ENCODE data around the gene SLCO3A1.

SLCO3A1 gene

DNA sequence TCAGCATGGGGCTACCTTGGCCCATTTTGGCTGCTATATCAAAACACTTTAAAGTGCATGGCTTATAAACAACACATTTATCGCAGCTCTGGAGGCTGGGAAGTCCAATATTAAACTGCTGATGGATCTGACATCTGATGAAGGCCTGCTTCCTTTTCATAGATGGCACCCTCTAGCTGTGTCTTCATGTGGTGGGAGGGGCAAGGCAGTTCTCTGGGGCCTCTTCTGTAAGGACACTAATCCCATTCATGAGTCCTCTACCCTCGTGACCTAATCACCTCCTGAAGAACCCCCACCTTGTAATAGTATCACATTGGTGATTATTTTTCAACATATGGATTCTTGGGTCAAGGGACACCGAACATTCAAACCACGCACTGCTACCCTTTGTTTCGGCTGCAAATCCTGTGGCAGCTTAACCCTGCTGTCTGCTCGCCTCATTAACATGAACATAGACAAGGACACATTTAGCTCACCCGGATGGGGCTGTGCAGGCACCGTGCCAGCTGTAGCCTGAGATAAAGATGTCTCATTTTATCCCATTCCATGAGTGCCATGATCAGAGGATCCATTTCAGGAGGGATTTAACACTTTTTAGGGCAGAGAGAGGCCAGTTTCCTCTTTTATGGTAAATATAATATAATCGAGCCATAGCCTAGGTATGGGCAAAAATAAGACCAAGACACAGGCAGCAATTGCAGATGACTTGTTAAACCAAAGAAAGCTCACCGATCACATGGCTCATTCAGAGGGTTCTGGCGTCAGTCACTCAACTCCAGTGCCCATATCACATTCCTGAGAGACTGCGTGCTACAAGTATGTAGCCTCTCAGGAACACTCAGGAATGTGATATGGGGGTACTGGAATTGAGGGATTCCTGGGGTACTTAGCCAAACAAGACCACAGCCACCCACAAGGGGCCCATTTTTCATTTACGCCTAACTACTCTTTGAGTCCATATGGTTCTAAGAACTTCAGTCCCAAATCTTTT, 289.0 kb downstream of the SLCO3A1 start:
- no peak overlapping the region for H3K4me3 ChIP-seq (ENCODE audit: low read depth, low read length)
- TF ChIP-seq, protein P1, sequence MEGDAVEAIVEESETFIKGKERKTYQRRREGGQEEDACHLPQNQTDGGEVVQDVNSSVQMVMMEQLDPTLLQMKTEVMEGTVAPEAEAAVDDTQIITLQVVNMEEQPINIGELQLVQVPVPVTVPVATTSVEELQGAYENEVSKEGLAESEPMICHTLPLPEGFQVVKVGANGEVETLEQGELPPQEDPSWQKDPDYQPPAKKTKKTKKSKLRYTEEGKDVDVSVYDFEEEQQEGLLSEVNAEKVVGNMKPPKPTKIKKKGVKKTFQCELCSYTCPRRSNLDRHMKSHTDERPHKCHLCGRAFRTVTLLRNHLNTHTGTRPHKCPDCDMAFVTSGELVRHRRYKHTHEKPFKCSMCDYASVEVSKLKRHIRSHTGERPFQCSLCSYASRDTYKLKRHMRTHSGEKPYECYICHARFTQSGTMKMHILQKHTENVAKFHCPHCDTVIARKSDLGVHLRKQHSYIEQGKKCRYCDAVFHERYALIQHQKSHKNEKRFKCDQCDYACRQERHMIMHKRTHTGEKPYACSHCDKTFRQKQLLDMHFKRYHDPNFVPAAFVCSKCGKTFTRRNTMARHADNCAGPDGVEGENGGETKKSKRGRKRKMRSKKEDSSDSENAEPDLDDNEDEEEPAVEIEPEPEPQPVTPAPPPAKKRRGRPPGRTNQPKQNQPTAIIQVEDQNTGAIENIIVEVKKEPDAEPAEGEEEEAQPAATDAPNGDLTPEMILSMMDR (IDR thresholded peaks at IDR 0.05; ENCODE audit: low read depth, low read length), result no peak

DNA sequence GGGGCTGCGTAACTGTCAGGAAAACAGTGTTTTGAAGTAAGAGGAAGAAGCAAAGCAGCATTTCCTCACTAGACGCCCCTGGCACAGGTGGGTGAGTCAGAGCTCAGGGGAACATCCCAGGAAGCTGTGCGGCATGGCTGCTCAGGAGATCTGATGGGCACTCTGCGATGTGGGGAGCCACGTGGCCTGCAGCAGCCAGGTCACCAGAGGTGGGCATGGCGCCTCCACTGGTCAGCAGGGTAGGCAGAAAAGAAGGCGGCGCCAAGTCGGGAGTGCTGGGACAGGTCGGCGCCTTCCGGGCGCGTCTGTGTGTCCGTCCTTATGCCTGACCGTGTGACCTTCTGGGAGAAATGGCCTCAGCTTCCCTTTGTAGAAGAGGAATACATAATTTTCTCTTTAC, 290.3 kb downstream of the SLCO3A1 start:
- no peak overlapping the region for H3K4me3 ChIP-seq (ENCODE audit: low read depth, low read length)
- TF ChIP-seq, protein P1 (IDR thresholded peaks at IDR 0.05; ENCODE audit: low read depth, low read length), result no peak

DNA sequence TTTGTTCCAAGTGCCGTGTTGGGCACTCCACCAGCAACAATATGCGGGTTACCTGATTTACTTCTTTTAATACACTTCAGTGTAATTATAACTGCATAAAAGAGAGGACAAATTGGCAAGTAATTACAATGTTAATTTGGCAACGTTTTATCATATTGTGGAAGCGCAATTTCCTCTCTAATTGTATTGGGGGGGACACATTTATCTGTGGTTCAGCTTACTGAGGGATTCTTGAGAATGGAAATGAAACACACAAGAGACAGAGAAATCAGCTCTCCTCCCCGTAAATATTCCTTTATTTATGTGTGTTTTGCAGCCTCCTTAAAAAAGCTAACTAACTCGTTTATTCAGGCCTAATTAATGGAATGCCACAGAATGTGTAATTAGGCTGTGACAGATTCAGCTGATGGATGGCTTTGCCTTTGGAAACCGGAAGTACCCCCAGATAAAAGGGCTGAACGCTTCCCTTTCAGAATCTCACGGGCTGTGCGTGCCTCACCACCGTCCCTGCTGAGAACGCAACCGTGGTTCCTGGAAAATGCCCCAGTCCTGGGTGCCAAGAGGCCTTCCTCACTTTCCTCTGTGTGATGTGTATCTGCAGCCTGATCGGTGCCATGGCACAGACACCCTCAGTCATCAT, 293.1 kb downstream of the SLCO3A1 start:
- H3K4me3 ChIP-seq (ENCODE audit: low read depth, low read length), result no peak overlapping the region
- TF ChIP-seq, protein P1 (IDR thresholded peaks at IDR 0.05; ENCODE audit: low read depth, low read length), result no peak

DNA sequence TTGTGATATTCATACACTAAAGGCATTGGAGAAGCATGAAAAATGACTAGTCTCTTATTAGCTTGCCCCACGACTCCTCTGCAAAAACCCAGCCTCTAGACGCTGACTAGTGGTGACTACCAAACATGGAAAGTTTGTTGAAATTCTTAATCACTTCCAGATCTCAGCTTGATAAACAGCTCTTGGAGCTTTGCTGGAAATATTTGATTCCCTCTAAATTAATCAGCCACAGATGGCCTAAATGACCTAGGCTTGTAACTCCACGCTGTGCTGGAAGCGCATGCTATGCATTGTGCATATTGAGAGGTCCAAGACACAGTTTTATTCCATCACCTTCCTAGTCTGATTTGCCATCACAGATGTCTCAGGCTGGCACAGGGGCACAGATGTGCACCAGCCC, 295.5 kb downstream of the SLCO3A1 start:
- TF ChIP-seq, protein P1 (IDR thresholded peaks at IDR 0.05; ENCODE audit: low read depth, low read length), result no peak
- H3K4me3 ChIP-seq (ENCODE audit: low read depth, low read length), result no peak overlapping the region

DNA sequence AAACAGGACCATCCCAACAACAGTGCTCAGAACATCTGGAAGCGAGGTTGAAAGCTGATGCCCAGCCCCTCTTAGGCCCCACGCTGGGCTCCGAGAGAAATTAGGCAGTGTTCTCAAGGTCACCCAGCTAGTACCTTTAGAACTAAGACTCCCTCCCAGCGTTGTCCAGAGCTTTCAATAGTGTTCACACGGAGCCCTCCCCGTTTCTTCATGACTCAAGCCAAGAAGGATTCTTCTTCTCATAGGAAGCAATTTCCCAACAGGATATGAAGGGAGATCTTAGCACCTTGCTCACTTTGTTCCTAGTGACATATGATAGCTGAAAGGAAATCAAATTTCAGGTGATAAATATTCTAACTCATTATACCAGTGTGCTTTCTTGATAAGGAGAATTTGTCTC, 296.0 kb downstream of the SLCO3A1 start:
- TF ChIP-seq, protein P1 (IDR thresholded peaks at IDR 0.05; ENCODE audit: low read depth, low read length), result no peak

DNA sequence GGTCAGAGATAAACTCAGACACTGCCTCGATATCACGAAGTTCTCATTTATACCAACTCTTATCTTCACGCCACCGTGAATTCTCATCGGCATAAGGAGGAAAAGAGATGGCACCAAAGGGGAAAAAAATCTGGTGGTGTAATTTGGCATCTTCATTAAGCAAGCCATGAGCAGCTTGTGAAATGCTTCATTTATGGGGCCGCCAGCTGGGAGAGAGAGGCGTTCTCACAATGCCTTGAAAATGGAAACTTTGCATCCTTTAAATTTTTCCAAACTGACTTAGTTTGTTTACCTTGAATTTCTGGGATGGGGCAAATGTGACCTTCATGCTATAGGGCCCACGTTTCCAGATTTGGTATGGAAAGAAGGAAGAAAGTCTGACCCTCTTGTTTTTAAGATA, 297.7 kb downstream of the SLCO3A1 start:
- H3K4me3 ChIP-seq (ENCODE audit: low read depth, low read length), result no peak overlapping the region
- TF ChIP-seq, protein P1 (IDR thresholded peaks at IDR 0.05; ENCODE audit: low read depth, low read length), result no peak

More for the DNA sequence above, 296.0 kb downstream of the SLCO3A1 start:
- H3K4me3 ChIP-seq (ENCODE audit: low read depth, low read length), result no peak overlapping the region

DNA sequence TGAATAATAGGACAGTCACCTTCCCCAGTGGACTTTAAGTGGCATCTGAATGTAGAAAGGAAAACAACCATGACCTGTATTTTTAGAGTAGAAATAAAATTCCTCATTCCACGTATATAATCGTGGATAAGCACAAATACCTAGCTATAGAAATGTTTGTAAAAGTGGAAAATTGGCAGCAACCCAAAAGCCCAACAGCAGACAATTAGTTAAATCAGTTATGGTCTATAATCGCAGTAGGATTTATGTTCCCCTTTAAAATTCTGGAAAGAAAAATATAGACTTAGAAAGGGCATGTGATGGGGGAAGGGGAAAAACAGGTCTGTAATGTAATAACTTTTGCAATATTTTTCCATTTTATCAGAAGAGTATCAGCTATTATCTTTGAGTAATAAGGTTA, 298.2 kb downstream of the SLCO3A1 start:
- TF ChIP-seq, protein P1 (IDR thresholded peaks at IDR 0.05; ENCODE audit: low read depth, low read length), result no peak
- H3K4me3 ChIP-seq (ENCODE audit: low read depth, low read length), result no peak overlapping the region
